ENCODE results near the gene PLEKHJ1. TPM values are rescaled to one million over a fixed set of nuclear protein-coding genes. Genes with fewer than 3 reads are reported as not detected.

PLEKHJ1 gene
- total RNA-seq, 1 donor from 2014 or later, result 72.5 TPM

GRCh38 chr19:2184422-2184975 is 51.6 kb downstream of the PLEKHJ1 start:
- intact Hi-C loops (cut with micrococcal nuclease), result no loop called here

Other genes with a start within 250 kb of the PLEKHJ1 start
- 50.1 and 56.1 TPM in 2 replicates for gene BTBD2, start 220.6 kb downstream of the PLEKHJ1 start, total RNA-seq
- 190 TPM in 2 replicates for gene MKNK2, start 185.1 kb downstream of the PLEKHJ1 start, total RNA-seq
- 228 and 239 TPM in 2 replicates for gene MOB3A, start 140.0 kb downstream of the PLEKHJ1 start, total RNA-seq
- 7.3 and 8.9 TPM in 2 replicates for gene IZUMO4, start 139.4 kb downstream of the PLEKHJ1 start, total RNA-seq
- 104 and 113 TPM in 2 replicates for gene AP3D1, start 84.8 kb downstream of the PLEKHJ1 start, total RNA-seq
- 67.1 and 72.3 TPM in 2 replicates for gene DOT1L, start 72.4 kb downstream of the PLEKHJ1 start, total RNA-seq
- gene SF3A2, start 495 bp upstream of the PLEKHJ1 start, total RNA-seq, result 135 and 147 TPM in 2 replicates
- gene AMH, start 13.0 kb upstream of the PLEKHJ1 start, total RNA-seq, result 5.9 and 6.2 TPM in 2 replicates
- 0.16 and 0.45 TPM in 2 replicates for gene JSRP1, start 20.1 kb upstream of the PLEKHJ1 start, total RNA-seq
- gene PEAK3, start 45.8 kb upstream of the PLEKHJ1 start, total RNA-seq, result 0.82 and 0.84 TPM in 2 replicates
- 0.23 and 0.41 TPM in 2 replicates for gene LINGO3, start 71.8 kb upstream of the PLEKHJ1 start, total RNA-seq
- gene LSM7, start 92.3 kb upstream of the PLEKHJ1 start, total RNA-seq, result 148 and 150 TPM in 2 replicates
- gene SPPL2B, start 92.4 kb upstream of the PLEKHJ1 start, total RNA-seq, result 76.4 and 78.1 TPM in 2 replicates
- not detected in 2 replicates for gene TMPRSS9, start 123.9 kb upstream of the PLEKHJ1 start, total RNA-seq
- 79.3 and 81.5 TPM in 2 replicates for gene TIMM13, start 191.3 kb upstream of the PLEKHJ1 start, total RNA-seq
- gene LMNB2, start 220.6 kb upstream of the PLEKHJ1 start, total RNA-seq, result 102 and 107 TPM in 2 replicates
- gene GADD45B, start 239.8 kb upstream of the PLEKHJ1 start, total RNA-seq, result 38.8 and 40.1 TPM in 2 replicates